HEK293 (cell line): Measurements from ENCODE around the gene CCL8.

Experiments
- CTCF ChIA-PET: fragments of 350-600 bp; formaldehyde crosslinking; extraction: SDS; loops from one replicate; lab custom pipeline; 2021; ENCODE audit warnings: antibody characterized with exemption; lab: Yijun Ruan, JAX
- POLR2A ChIA-PET: fragments of 300-600 bp; formaldehyde crosslinking; extraction: SDS; loops from one replicate; lab custom pipeline; 2020; ENCODE audit warnings: antibody characterized with exemption, inconsistent platforms; lab: Yijun Ruan, JAX
- H3K27ac ChIP-seq: fragments of 200-500 bp; sonication (Bioruptor generic); 2 replicates; pipeline ENCODE4 v1.5.1; 2014; ENCODE audit warnings: low read depth, low read length, control low read depth, inconsistent platforms; ENCODE audit errors: extremely low read depth
- H3K36me3 ChIP-seq, 2 experiments: fragments of 200-500 bp in 1 of 2; sonication (Bioruptor generic) in 1 of 2; 1 replicate in 1 of 2; 2 replicates in 1 of 2; pipeline ENCODE4 v1.5.1; 2014 to 2017; ENCODE audit warnings: inconsistent platforms in 2 of 2, low read length in 2 of 2; ENCODE audit not compliant: control insufficient read depth in 2 of 2, insufficient read depth in 1 of 2
- H3K4me1 ChIP-seq: fragments of 200-500 bp; sonication (Bioruptor generic); 2 replicates; pipeline ENCODE4 v1.5.1; 2014; ENCODE audit warnings: mild to moderate bottlenecking, low read length, inconsistent platforms; ENCODE audit not compliant: control insufficient read depth, insufficient read depth
- H3K4me3 ChIP-seq: 2 replicates; pipeline ENCODE4 v1.5.1; 2011; ENCODE audit warnings: low read depth, mild to moderate bottlenecking, control low read depth, low read length, moderate library complexity
- H3K9me3 ChIP-seq: fragments of 200-500 bp; sonication (Bioruptor generic); 2 replicates; pipeline ENCODE4 v1.5.1; 2014; ENCODE audit warnings: low read depth, low read length, inconsistent platforms; ENCODE audit not compliant: control insufficient read depth, insufficient read depth
- BCL11B ChIP-seq: fragments of 450-650 bp; formaldehyde crosslinking; IDR thresholded peaks from 2 replicates; pipeline ENCODE4 v1.5.1; 2016; ENCODE audit warnings: low read depth, missing biosample characterization, missing genetic modification characterization
- HOXC10 ChIP-seq: sonication (generic); formaldehyde crosslinking; IDR thresholded peaks from 2 replicates; pipeline ENCODE4 v1.8.1; 2023; ENCODE audit warnings: mild to moderate bottlenecking, missing genetic modification reagents
- KLF1 ChIP-seq: fragments of 450-650 bp; formaldehyde crosslinking; IDR thresholded peaks from 2 replicates; pipeline ENCODE4 v1.5.1; 2016; ENCODE audit warnings: missing biosample characterization, missing genetic modification characterization
- YY2 ChIP-seq: fragments of 450-650 bp; formaldehyde crosslinking; IDR thresholded peaks from 2 replicates; pipeline ENCODE4 v1.5.1; 2016; ENCODE audit warnings: missing biosample characterization, missing genetic modification characterization
- ZBTB1 ChIP-seq: fragments of 450-650 bp; formaldehyde crosslinking; IDR thresholded peaks from 2 replicates; pipeline ENCODE4 v1.5.1; 2016; ENCODE audit warnings: missing biosample characterization, missing genetic modification characterization
- ZNF341 ChIP-seq: fragments of 450-650 bp; formaldehyde crosslinking; IDR thresholded peaks from 2 replicates; pipeline ENCODE4; 2016; ENCODE audit warnings: low read depth, missing biosample characterization, missing genetic modification characterization
- ZNF354C ChIP-seq: fragments of 450-650 bp; formaldehyde crosslinking; IDR thresholded peaks from 2 replicates; pipeline ENCODE4 v1.5.1; 2016; ENCODE audit warnings: missing biosample characterization, missing genetic modification characterization, low read depth, borderline replicate concordance
- ZNF433 ChIP-seq: fragments of 450-650 bp; formaldehyde crosslinking; IDR thresholded peaks from 2 replicates; pipeline ENCODE4 v1.5.1; 2016; ENCODE audit warnings: missing biosample characterization, missing genetic modification characterization, low read depth
- ZNF837 ChIP-seq: fragments of 450-650 bp; formaldehyde crosslinking; IDR thresholded peaks from 2 replicates; pipeline ENCODE4 v1.5.1; 2016; ENCODE audit warnings: missing biosample characterization, missing genetic modification characterization
- ZSCAN23 ChIP-seq: fragments of 450-650 bp; formaldehyde crosslinking; IDR thresholded peaks from 2 replicates; pipeline ENCODE4 v1.5.1; 2016; ENCODE audit warnings: missing biosample characterization, missing genetic modification characterization
- TF ChIP-seq, protein P1 (sequence below): fragments of 450-650 bp; formaldehyde crosslinking; optimal IDR thresholded peaks from 2 replicates; pipeline ENCODE3; 2016; ENCODE audit warnings: missing biosample characterization, mild to moderate bottlenecking, missing genetic modification characterization
- TF ChIP-seq, protein P2 (sequence below): fragments of 450-650 bp; formaldehyde crosslinking; IDR thresholded peaks from 2 replicates; pipeline ENCODE4 v1.5.1; 2017; ENCODE audit warnings: missing biosample characterization, missing genetic modification characterization
- TF ChIP-seq, protein P3 (sequence below): fragments of 450-650 bp; formaldehyde crosslinking; IDR thresholded peaks from 2 replicates; pipeline ENCODE4 v1.5.1; 2016; ENCODE audit warnings: missing biosample characterization, missing genetic modification characterization, borderline replicate concordance
- TF ChIP-seq, protein P4 (sequence below): fragments of 450-650 bp; formaldehyde crosslinking; IDR thresholded peaks from 2 replicates; pipeline ENCODE4 v1.5.1; 2016; ENCODE audit warnings: missing biosample characterization, missing genetic modification characterization
- TF ChIP-seq, protein P5 (sequence below): fragments of 450-650 bp; formaldehyde crosslinking; IDR thresholded peaks from 2 replicates; pipeline ENCODE4 v1.5.1; 2016; ENCODE audit warnings: missing biosample characterization, missing genetic modification characterization
- TF ChIP-seq, protein P6 (sequence below): fragments of 450-650 bp; formaldehyde crosslinking; conservative IDR thresholded peaks from 2 replicates; pipeline ENCODE4 v1.5.1; 2016; ENCODE audit warnings: low read depth, missing biosample characterization, missing genetic modification characterization

CCL8 gene

DNA sequence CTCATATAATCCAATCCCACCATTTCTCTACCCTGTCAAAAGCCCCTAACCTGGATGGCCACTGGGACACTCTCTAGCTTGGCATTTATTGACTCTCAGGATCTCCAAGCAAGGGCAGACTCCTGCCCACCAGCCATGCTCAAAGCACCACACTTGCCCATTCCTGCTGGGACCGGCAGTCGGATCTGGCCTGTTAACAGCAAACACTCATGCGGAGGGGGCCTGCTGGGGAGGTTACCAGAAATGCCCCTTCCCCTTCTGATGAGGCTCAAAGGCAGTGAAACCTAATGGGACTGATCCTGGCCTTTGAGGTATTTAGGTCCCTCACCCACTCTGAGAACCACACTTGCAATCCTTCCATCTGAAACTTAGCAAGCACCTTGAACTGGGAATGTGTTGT, 50.3 kb downstream of the CCL8 start (continued):
- TF ChIP-seq, protein P1, sequence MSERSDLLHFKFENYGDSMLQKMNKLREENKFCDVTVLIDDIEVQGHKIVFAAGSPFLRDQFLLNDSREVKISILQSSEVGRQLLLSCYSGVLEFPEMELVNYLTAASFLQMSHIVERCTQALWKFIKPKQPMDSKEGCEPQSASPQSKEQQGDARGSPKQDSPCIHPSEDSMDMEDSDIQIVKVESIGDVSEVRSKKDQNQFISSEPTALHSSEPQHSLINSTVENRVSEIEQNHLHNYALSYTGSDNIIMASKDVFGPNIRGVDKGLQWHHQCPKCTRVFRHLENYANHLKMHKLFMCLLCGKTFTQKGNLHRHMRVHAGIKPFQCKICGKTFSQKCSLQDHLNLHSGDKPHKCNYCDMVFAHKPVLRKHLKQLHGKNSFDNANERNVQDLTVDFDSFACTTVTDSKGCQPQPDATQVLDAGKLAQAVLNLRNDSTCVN: no peak

GRCh38 chr17:34370376-34370996, 51.3 kb downstream of the CCL8 start:
- 0 out of 2 replicates have a peak, but pooled peaks cover 9% of the 10 kb centered on the region for H3K4me1 ChIP-seq
- H3K36me3 ChIP-seq: no peaks in the 10 kb centered on the region
- POLR2A ChIA-PET: no interaction called here
- no peak overlapping the region for H3K27ac ChIP-seq
- CTCF ChIA-PET: interaction anchor here (1.7 to 6.8 kb wide), 3 partner anchors 9 to 170 kb away, joined by 5 to 61 read pairs (median 18); no protein-coding TSS in a partner anchor
- TF ChIP-seq YY2 (tag by site-specific recombination) (no peak), ZNF341 (tag by site-specific recombination) (peak; percentile 51; the same call in 1 of the 2 replicates)
- H3K9me3 ChIP-seq: no peaks in the 10 kb centered on the region
- H3K4me3 ChIP-seq: no peak overlapping the region

GRCh38 chr17:34370997-34371395, 51.8 kb downstream of the CCL8 start:
- ChIA-PET POLR2A (no interaction called here), CTCF (interaction anchor here (1.2 to 6.8 kb wide), 3 partner anchors 9 to 171 kb away, joined by 5 to 61 read pairs (median 5); no protein-coding TSS in a partner anchor)
- no peaks in the 10 kb centered on the region for H3K9me3 ChIP-seq
- no peaks in the 10 kb centered on the region for H3K36me3 ChIP-seq
- H3K4me1 ChIP-seq: 0 out of 2 replicates have a peak, but pooled peaks cover 9% of the 10 kb centered on the region
- no peak overlapping the region for H3K4me3 ChIP-seq
- H3K27ac ChIP-seq: no peak overlapping the region
- no peak for TF ChIP-seq HOXC10 (CRISPR knock-in tag)
- TF ChIP-seq, protein P2, sequence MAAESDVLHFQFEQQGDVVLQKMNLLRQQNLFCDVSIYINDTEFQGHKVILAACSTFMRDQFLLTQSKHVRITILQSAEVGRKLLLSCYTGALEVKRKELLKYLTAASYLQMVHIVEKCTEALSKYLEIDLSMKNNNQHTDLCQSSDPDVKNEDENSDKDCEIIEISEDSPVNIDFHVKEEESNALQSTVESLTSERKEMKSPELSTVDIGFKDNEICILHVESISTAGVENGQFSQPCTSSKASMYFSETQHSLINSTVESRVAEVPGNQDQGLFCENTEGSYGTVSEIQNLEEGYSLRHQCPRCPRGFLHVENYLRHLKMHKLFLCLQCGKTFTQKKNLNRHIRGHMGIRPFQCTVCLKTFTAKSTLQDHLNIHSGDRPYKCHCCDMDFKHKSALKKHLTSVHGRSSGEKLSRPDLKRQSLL (tag by site-specific recombination): no peak
- TF ChIP-seq ZNF837 (tag by site-specific recombination): no peak
- no peak for TF ChIP-seq ZSCAN23 (tag by site-specific recombination)
- TF ChIP-seq, protein P3, sequence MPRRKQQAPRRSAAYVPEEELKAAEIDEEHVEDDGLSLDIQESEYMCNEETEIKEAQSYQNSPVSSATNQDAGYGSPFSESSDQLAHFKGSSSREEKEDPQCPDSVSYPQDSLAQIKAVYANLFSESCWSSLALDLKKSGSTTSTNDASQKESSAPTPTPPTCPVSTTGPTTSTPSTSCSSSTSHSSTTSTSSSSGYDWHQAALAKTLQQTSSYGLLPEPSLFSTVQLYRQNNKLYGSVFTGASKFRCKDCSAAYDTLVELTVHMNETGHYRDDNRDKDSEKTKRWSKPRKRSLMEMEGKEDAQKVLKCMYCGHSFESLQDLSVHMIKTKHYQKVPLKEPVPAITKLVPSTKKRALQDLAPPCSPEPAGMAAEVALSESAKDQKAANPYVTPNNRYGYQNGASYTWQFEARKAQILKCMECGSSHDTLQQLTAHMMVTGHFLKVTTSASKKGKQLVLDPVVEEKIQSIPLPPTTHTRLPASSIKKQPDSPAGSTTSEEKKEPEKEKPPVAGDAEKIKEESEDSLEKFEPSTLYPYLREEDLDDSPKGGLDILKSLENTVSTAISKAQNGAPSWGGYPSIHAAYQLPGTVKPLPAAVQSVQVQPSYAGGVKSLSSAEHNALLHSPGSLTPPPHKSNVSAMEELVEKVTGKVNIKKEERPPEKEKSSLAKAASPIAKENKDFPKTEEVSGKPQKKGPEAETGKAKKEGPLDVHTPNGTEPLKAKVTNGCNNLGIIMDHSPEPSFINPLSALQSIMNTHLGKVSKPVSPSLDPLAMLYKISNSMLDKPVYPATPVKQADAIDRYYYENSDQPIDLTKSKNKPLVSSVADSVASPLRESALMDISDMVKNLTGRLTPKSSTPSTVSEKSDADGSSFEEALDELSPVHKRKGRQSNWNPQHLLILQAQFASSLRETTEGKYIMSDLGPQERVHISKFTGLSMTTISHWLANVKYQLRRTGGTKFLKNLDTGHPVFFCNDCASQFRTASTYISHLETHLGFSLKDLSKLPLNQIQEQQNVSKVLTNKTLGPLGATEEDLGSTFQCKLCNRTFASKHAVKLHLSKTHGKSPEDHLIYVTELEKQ (tag by site-specific recombination): no peak
- TF ChIP-seq, protein P4, sequence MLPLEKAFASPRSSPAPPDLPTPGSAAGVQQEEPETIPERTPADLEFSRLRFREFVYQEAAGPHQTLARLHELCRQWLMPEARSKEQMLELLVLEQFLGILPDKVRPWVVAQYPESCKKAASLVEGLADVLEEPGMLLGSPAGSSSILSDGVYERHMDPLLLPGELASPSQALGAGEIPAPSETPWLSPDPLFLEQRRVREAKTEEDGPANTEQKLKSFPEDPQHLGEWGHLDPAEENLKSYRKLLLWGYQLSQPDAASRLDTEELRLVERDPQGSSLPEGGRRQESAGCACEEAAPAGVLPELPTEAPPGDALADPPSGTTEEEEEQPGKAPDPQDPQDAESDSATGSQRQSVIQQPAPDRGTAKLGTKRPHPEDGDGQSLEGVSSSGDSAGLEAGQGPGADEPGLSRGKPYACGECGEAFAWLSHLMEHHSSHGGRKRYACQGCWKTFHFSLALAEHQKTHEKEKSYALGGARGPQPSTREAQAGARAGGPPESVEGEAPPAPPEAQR: no peak
- no peak for TF ChIP-seq ZNF433
- no peak for TF ChIP-seq ZNF354C (tag by site-specific recombination)
- no peak for TF ChIP-seq ZBTB1 (tag by site-specific recombination)
- TF ChIP-seq KLF1 (tag by site-specific recombination): no peak
- TF ChIP-seq, protein P5, sequence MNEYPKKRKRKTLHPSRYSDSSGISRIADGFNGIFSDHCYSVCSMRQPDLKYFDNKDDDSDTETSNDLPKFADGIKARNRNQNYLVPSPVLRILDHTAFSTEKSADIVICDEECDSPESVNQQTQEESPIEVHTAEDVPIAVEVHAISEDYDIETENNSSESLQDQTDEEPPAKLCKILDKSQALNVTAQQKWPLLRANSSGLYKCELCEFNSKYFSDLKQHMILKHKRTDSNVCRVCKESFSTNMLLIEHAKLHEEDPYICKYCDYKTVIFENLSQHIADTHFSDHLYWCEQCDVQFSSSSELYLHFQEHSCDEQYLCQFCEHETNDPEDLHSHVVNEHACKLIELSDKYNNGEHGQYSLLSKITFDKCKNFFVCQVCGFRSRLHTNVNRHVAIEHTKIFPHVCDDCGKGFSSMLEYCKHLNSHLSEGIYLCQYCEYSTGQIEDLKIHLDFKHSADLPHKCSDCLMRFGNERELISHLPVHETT (tag by site-specific recombination): no peak
- TF ChIP-seq BCL11B (tag by site-specific recombination): no peak
- TF ChIP-seq, protein P6, sequence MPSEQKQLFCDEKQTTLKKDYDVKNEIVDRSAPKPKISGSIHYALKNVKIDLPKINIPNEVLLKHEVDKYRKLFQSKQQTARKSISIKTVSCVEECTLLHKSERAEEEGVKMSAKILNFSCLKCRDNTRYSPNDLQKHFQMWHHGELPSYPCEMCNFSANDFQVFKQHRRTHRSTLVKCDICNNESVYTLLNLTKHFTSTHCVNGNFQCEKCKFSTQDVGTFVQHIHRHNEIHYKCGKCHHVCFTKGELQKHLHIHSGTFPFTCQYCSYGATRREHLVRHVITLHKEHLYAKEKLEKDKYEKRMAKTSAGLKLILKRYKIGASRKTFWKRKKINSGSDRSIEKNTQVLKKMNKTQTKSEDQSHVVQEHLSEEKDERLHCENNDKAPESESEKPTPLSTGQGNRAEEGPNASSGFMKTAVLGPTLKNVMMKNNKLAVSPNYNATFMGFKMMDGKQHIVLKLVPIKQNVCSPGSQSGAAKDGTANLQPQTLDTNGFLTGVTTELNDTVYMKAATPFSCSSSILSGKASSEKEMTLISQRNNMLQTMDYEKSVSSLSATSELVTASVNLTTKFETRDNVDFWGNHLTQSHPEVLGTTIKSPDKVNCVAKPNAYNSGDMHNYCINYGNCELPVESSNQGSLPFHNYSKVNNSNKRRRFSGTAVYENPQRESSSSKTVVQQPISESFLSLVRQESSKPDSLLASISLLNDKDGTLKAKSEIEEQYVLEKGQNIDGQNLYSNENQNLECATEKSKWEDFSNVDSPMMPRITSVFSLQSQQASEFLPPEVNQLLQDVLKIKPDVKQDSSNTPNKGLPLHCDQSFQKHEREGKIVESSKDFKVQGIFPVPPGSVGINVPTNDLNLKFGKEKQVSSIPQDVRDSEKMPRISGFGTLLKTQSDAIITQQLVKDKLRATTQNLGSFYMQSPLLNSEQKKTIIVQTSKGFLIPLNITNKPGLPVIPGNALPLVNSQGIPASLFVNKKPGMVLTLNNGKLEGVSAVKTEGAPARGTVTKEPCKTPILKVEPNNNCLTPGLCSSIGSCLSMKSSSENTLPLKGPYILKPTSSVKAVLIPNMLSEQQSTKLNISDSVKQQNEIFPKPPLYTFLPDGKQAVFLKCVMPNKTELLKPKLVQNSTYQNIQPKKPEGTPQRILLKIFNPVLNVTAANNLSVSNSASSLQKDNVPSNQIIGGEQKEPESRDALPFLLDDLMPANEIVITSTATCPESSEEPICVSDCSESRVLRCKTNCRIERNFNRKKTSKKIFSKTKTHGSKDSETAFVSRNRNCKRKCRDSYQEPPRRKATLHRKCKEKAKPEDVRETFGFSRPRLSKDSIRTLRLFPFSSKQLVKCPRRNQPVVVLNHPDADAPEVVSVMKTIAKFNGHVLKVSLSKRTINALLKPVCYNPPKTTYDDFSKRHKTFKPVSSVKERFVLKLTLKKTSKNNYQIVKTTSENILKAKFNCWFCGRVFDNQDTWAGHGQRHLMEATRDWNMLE (tag by site-specific recombination): no peak
